Mammary epithelial cell (primary cell): ENCODE data around the gene MYLK4.

ENCODE experiments used
- EZH2 ChIP-seq: IDR thresholded peaks from 2 replicates; pipeline ENCODE4 v1.6.1; 2012; ENCODE audit warnings: low read length, inconsistent platforms, borderline replicate concordance
- TF ChIP-seq, protein P1 (sequence below), 2 donors: IDR thresholded peaks in 1 of 2; conservative IDR thresholded peaks in 1 of 2; 2 replicates each; pipeline ENCODE4 v1.5.1; 2011 to 2012; ENCODE audit warnings: inconsistent platforms in 2 of 2, low read length in 2 of 2, mild to moderate bottlenecking in 2 of 2, control low read depth in 1 of 2, low read depth in 1 of 2; ENCODE audit not compliant: insufficient read depth in 1 of 2; ENCODE audit errors: extremely low read depth in 1 of 2

GRCh38 chr6:2743280-2744208, 7.2 kb downstream of the MYLK4 start:
- TF ChIP-seq, protein P1, sequence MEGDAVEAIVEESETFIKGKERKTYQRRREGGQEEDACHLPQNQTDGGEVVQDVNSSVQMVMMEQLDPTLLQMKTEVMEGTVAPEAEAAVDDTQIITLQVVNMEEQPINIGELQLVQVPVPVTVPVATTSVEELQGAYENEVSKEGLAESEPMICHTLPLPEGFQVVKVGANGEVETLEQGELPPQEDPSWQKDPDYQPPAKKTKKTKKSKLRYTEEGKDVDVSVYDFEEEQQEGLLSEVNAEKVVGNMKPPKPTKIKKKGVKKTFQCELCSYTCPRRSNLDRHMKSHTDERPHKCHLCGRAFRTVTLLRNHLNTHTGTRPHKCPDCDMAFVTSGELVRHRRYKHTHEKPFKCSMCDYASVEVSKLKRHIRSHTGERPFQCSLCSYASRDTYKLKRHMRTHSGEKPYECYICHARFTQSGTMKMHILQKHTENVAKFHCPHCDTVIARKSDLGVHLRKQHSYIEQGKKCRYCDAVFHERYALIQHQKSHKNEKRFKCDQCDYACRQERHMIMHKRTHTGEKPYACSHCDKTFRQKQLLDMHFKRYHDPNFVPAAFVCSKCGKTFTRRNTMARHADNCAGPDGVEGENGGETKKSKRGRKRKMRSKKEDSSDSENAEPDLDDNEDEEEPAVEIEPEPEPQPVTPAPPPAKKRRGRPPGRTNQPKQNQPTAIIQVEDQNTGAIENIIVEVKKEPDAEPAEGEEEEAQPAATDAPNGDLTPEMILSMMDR (conservative IDR thresholded peaks at IDR 0.05 in 1 of 2, IDR thresholded peaks at IDR 0.05 in 1 of 2; ENCODE audit: extremely low read depth in 1 of 2, insufficient read depth in 1 of 2, low read depth in 1 of 2, low read length in 2 of 2): no peak
- TF ChIP-seq EZH2: no peak
